ENCODE measurements around the gene TPM3.

DNA sequence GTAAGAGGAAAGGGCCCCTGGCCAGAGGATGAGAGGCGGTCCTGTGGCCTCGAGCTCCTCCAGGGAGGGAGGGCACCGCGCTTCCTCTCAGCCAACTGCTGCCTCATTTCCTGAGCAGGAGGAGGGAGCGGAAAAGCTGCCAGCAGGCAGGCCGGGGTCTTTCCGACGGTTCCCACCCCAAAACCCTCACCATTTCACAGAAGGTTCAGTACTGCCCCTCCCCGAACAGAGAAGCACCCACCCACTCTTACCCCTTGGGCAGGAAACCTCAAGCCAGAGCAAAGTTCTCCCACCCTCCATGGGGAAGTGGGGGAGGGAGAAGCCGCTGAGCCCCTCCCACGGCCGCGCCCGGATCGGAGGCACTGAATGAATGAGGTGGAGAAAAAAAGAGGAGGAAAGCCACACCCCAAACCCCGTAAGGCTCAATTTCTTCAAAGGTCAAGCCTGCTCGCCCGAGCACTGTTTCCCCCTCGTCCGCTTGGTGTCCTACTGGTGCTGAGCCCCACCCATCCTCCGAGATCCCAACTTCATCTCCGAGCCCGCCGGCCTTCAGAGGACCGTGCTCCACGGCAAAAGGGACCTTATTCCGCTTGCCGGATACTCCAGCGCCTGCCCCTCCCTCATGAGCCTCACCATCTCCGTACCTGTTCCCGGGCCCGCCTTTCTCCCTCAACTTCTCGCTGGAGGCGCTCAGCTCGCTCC is 9.4 kb downstream of the TPM3 start:
- TF ChIP-seq, protein P1, sequence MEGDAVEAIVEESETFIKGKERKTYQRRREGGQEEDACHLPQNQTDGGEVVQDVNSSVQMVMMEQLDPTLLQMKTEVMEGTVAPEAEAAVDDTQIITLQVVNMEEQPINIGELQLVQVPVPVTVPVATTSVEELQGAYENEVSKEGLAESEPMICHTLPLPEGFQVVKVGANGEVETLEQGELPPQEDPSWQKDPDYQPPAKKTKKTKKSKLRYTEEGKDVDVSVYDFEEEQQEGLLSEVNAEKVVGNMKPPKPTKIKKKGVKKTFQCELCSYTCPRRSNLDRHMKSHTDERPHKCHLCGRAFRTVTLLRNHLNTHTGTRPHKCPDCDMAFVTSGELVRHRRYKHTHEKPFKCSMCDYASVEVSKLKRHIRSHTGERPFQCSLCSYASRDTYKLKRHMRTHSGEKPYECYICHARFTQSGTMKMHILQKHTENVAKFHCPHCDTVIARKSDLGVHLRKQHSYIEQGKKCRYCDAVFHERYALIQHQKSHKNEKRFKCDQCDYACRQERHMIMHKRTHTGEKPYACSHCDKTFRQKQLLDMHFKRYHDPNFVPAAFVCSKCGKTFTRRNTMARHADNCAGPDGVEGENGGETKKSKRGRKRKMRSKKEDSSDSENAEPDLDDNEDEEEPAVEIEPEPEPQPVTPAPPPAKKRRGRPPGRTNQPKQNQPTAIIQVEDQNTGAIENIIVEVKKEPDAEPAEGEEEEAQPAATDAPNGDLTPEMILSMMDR (IDR thresholded peaks at IDR 0.05): no peak
- TF ChIP-seq POLR2A (IDR thresholded peaks at IDR 0.05): no peak
